HG03064 (cell line): ENCODE measurements around the gene NFATC2.

Experiments
- ATAC-seq: cut with Tn5 transposase; IDR thresholded peaks from one replicate; pipeline ENCODE4 v1.9.1; 2021; ENCODE audit warnings: low read depth; ENCODE audit not compliant: unreplicated experiment

NFATC2 gene

DNA sequence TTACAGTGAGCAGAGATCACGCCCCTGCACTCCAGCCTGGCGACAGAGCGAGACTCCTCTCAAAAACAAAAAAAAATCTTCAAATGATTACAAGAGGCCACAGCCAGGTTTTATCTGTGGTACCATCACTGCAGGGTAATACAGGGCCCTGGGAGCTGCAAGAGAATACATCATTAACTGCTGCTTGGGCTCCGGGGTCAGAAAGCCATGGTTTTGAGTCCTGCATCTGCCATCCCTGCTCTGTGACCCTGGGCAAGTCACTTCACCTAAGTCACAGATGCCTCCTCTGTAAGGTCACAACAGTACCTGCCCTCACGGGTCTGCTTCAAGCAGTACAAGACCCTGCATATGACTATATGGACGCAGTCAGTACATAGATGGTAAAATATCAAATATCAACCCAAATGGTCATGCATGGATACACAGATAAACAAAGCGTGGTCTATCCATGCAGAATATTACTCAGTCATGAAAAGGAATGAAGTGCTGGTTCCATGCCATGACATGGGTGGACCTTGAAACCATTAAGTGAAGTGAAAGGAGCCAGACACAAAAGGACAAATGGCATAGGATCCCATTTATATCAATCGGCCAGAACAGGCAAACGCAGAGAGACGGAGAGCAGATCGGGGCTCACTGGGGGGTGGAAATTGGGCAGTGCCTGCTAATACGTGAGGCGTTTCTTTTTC is 83.6 kb downstream of the NFATC2 start:
- ATAC-seq: no peak

GRCh38 chr20:51457533-51457932 is 85.0 kb downstream of the NFATC2 start:
- no peak for ATAC-seq

DNA sequence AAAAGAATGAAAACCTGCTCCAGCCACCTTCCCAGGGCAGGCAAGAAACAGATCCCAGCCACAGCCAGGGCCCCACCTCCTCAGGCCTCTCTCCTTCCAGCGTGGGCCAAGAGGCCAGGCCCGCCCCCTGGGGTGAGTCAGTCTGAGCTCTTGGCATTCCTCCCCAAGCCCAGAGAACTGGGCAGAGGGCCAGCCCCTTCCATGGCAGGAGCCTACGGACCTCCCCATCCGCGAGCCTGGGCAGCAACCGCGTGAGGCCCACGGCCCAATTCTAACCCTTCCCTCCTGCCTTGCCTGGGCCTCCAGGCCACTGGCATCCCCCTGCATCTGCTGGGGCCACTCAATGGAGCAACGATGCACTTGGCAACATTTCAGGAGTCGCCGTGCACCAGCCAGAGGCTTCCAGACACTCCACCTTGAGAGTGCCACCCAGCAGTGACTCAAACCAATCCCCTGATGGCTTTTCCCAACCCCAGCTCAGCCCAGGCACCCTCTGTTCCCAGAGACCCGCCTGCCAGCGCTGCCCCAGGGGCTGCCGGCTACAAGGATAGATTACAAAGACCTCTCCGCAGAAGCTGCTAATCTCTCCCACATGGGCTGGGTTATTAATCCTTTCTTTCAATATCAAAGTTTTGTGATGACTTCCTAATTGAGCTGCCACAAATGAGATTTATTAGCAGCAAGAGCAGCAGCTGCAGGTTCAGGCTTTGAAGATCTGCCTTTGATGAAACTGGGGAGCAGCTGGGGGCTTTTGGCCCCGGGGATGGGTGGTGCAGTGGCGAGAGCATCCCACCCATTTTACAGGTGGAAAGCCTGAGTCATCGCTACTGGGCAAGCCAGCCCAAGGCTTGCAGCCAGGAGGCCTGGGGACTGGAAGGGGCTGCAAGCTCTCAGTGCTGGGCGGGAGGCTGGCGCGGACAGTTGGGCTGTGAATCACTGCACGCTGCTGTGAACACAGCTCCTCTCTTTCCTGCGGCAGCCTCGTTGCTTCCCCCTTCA is 85.7 kb downstream of the NFATC2 start:
- ATAC-seq: no peak

DNA sequence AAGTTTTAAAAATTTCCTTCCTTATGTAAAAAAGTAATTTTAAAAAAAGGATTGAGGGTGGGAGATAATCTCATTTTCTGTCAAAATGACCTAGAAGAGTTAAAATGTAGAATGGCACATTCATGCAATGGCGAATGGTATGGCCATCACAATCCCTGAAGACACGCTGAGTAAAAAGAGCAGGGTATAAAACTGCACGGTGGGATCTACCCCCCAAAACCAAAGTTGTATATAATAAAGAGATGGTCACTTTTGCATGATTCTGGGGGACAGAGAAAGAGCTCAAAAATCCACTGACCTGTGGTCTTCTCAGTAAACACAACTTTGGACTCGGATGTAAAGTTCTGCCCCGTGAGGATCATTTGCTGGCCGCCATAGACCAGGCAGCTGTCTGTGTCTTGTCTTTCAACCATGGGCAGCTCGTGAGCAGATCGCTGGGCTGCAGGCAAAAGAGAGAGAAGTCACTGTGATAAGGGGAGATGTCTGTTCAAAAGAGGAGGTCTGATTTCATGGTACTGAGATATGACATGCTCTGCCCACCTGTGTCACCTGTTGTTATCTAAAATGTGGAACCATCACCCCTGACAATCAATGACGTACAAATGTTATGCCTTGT is 88.2 kb downstream of the NFATC2 start:
- ATAC-seq: no peak

GRCh38 chr20:51452734-51453365 is 89.7 kb downstream of the NFATC2 start:
- no peak for ATAC-seq

GRCh38 chr20:51452091-51452613 is 90.4 kb downstream of the NFATC2 start:
- no peak for ATAC-seq

DNA sequence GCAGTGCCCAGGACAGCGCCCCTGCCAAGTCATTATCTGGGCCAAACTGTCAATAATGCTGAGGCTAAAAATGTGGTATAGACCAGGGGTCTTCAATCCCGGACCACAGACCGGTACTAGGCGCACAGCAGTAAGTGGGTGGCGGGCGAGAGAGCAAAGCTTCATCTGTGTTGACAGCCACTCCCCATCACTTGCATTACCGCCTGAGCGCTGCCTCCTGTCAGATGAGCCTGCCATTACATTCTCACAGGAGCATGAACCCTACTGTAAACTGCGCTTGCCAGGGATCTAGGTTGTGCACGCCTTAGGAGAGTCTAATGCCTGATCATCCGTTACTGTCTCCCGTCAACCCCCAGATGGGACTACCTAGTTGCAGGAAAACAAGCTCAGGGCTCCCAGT is 91.0 kb downstream of the NFATC2 start:
- no peak for ATAC-seq

DNA sequence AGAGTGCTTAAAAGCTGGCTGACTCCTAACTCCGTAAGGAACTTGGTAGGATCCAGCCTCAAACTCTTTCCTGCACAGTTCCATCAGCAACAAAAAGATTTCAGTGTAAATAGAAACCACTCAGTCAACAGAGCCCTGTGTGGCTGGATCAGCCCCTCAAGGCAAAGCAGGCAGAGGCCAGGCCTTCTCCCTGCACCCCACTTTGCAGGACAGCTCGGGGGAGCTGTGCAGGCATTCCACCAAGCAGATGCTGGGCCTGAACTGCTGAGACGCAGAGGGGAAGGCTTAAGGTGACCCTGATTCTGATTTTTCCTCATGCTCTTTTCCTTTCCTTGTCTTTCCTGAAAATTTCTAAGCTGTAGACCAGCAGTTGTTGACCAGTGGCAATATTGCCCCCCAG is 91.5 kb downstream of the NFATC2 start:
- no peak for ATAC-seq

GRCh38 chr20:51450221-51450712 is 92.3 kb downstream of the NFATC2 start:
- ATAC-seq: no peak

- no peak for ATAC-seq
Measured at GRCh38 chr20:51449498-51450220, 92.9 kb downstream of the NFATC2 start.

- ATAC-seq: no peak
Measured at GRCh38 chr20:51447765-51448148, 94.8 kb downstream of the NFATC2 start.

GRCh38 chr20:51447097-51447764 is 95.3 kb downstream of the NFATC2 start:
- ATAC-seq: no peak

- ATAC-seq: no peak
Measured at GRCh38 chr20:51446656-51447055, 95.9 kb downstream of the NFATC2 start.

- no peak for ATAC-seq
Measured at GRCh38 chr20:51446230-51446629, 96.3 kb downstream of the NFATC2 start.

DNA sequence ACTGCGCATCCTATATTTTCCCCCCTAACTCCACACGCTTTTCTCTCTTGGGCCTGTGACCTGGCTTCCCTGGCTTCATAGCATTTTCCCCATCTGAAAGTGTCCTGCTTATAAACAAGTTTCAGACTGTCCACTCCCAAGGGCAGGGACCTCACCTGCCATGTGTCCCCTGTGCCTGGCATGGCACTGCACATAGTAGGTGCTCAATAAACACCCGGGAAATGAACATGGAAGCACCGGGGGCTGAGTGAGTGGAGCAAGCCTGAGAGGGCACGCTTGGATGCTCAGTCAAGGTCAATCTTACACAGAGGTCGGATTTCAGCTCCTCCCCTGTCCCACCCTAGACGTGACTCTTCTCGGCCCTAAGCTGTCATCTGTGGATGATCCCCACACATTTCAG is 96.9 kb downstream of the NFATC2 start:
- ATAC-seq: no peak

DNA sequence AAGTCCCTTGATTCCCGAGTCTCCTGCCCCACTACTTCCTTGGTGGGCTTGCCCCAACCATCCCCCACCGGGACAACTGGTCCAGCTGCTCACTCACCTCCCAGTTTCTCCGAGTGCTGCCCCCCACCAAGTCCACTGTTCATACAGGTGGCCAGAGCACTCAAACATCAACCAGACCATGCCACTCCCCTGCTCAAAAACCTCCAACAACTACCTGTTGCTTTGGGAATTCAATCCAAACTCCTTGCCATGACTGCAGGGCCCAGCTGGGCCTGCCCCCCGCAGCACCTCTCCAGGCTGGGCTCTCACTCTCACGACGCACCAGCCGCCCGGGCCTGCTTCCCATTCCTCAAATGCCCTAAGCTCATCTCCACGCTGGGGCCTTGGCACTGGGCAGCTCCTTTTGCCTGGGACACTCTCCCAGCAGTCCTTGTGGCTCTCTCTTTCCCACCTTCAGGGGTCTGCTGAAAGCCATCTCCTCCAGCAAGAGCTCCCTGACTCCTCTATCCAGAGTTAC is 97.5 kb downstream of the NFATC2 start:
- ATAC-seq: no peak

DNA sequence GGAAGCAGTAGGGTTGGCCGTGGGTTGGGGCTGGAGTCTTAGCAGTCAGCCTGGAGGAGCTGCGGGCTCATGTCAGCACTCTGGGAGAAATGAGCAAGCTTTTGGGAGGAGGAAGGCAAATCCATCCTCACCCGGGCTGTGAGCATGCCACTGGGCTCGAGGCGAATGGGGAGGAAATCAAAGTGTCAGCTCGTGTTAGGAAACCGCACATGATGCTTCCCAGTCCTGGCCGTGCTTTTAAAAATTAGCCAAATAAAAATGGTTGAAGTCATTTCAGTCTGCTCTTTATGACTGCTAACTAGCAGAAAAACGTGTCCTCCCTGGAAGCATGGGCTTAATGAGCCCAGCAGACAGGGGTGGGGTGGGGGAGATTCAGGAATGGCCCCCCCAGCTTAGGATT is 98.1 kb downstream of the NFATC2 start:
- no peak for ATAC-seq

DNA sequence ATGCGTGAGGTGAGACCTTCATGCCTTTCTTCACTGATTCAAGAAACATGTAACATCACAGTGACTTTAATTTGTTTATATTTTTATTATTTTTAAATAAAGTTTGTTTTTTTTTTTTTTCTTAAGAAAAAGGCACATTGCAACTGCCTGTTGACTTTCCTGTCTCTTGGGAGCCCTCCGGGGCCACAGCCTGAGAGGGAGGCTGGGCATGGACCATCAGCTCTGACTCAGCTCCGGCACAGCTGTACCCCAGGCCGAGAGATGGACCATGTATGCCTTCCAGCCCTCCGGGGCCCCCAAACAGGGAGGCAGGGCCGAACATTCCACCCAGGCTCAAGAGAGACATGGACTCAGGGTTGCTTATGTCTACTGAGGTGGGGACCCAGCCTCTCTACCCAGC is 99.9 kb downstream of the NFATC2 start:
- ATAC-seq: no peak

- ATAC-seq: no peak
Measured at GRCh38 chr20:51440589-51440988, 101.9 kb downstream of the NFATC2 start.
